H1 (cell line): Measurements from ENCODE around the gene PDGFA. TPM values are rescaled to one million over a fixed set of nuclear protein-coding genes. Genes with fewer than 3 reads are reported as not detected.

ENCODE experiments used
- EGR1 ChIP-seq: IDR thresholded peaks from 2 replicates; pipeline ENCODE4 v1.6.1; 2011; ENCODE audit warnings: low read depth, low read length, borderline replicate concordance
- TAF1 ChIP-seq: IDR thresholded peaks from 2 replicates; pipeline ENCODE4 v1.6.1; 2011; ENCODE audit warnings: mild to moderate bottlenecking, low read depth, low read length
- YY1 ChIP-seq: IDR thresholded peaks from 2 replicates; pipeline ENCODE4 v1.6.1; 2011; ENCODE audit warnings: low read depth, mild to moderate bottlenecking, low read length
- polyA plus RNA-seq, 7 experiments: library from polyadenylated mRNA; depleted of rRNA in 3 of 7; stranded (reverse) in 5 of 7; unstranded in 2 of 7; fragments of >200 nt in 5 of 7; fragments of 200-250 nt in 2 of 7; gene quantifications; 1 replicate in 5 of 7; 2 replicates in 1 of 7; 4 replicates in 1 of 7; pipeline versions ENCODE4 v1.2.1 to v1.2.3, GENCODE V29; 2011 to 2013; ENCODE audit warnings: missing spikeins in 2 of 7, mixed read lengths in 2 of 7
- total RNA-seq: library from RNA; stranded (reverse); fragmentation: NEBNext Ultra II Directional; extraction: Animal tissue kit (Norgen Biotek cat#: 25700); gene quantifications from 2 replicates; pipeline ENCODE4 v1.2.1, GENCODE V29; 2021

Gene PDGFA
- total and polyA plus RNA-seq, 2 of the 8 experiments (the other 6 are each of a cell fraction or from before 2014, with no cell fraction given) = 21.1 to 43.0 TPM

- TF ChIP-seq TAF1 (0 out of 2 replicates have a peak, but pooled peaks have one; percentile 11), EGR1 (peak; percentile 6; the same call in 1 of the 2 replicates), YY1 (no peak)
- TF ChIP-seq, all 59 proteins: peak for 5
Measured at GRCh38 chr7:518630-519483, 789 bp downstream of the PDGFA start (continued).
